Neural cell (in vitro differentiated cells): ENCODE data around the gene MUC3A.
"Not testable (repeated sequence)": the region's sequence is repeated elsewhere in the genome, so short reads cannot be mapped to it uniquely, and the experiment has no call there.

Experiments
- EP300 ChIP-seq: fragments of 450-650 bp; conservative IDR thresholded peaks from 2 replicates; pipeline ENCODE4 v1.6.1; 2014; ENCODE audit warnings: antibody characterized with exemption, mild to moderate bottlenecking, moderate library complexity; ENCODE audit not compliant: poor library complexity, severe bottlenecking
- EZH2 ChIP-seq: fragments of 200-600, 300-800 bp; shearing (Covaris generic), sonication (generic); IDR thresholded peaks from 2 replicates; pipeline ENCODE4 v1.6.1; 2014; ENCODE audit warnings: antibody characterized with exemption, low read length, borderline replicate concordance, mild to moderate bottlenecking; ENCODE audit not compliant: insufficient read depth, poor library complexity, severe bottlenecking
- MXI1 ChIP-seq: fragments of 450-650 bp; conservative IDR thresholded peaks from 2 replicates; pipeline ENCODE4 v1.6.1; 2014; ENCODE audit warnings: antibody characterized with exemption, mild to moderate bottlenecking; ENCODE audit not compliant: poor library complexity, severe bottlenecking
- POLR2AphosphoS5 ChIP-seq: IDR thresholded peaks from 2 replicates; pipeline ENCODE4 v1.6.1; 2012
- RAD21 ChIP-seq: fragments of 450-650 bp; conservative IDR thresholded peaks from 2 replicates; pipeline ENCODE4 v1.6.1; 2014; ENCODE audit warnings: antibody characterized with exemption, mild to moderate bottlenecking, moderate library complexity
- SMC3 ChIP-seq: fragments of 450-650 bp; conservative IDR thresholded peaks from 2 replicates; pipeline ENCODE4 v1.6.1; 2014; ENCODE audit warnings: antibody characterized with exemption, mild to moderate bottlenecking, moderate library complexity; ENCODE audit not compliant: poor library complexity
- TF ChIP-seq, protein P1 (sequence below): IDR thresholded peaks from 2 replicates; pipeline ENCODE4 v1.6.1; 2012; ENCODE audit warnings: borderline replicate concordance
- TF ChIP-seq, protein P2 (sequence below): fragments of 450-650 bp; IDR thresholded peaks from 2 replicates; pipeline ENCODE4 v1.5.1; 2014; ENCODE audit warnings: antibody characterized with exemption, mild to moderate bottlenecking, moderate library complexity; ENCODE audit not compliant: poor library complexity, severe bottlenecking

DNA sequence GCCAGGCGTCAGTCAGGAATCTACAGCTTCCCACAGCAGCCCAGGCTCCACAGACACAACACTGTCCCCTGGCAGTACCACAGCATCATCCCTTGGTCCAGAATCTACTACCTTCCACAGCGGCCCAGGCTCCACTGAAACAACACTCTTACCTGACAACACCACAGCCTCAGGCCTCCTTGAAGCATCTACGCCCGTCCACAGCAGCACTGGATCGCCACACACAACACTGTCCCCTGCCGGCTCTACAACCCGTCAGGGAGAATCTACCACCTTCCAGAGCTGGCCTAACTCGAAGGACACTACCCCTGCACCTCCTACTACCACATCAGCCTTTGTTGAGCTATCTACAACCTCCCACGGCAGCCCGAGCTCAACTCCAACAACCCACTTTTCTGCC, 50.7 kb downstream of the MUC3A start:
- TF ChIP-seq SMC3, POLR2AphosphoS5, MXI1, EZH2, RAD21, EP300: not testable (repeated sequence)
- TF ChIP-seq, protein P1, sequence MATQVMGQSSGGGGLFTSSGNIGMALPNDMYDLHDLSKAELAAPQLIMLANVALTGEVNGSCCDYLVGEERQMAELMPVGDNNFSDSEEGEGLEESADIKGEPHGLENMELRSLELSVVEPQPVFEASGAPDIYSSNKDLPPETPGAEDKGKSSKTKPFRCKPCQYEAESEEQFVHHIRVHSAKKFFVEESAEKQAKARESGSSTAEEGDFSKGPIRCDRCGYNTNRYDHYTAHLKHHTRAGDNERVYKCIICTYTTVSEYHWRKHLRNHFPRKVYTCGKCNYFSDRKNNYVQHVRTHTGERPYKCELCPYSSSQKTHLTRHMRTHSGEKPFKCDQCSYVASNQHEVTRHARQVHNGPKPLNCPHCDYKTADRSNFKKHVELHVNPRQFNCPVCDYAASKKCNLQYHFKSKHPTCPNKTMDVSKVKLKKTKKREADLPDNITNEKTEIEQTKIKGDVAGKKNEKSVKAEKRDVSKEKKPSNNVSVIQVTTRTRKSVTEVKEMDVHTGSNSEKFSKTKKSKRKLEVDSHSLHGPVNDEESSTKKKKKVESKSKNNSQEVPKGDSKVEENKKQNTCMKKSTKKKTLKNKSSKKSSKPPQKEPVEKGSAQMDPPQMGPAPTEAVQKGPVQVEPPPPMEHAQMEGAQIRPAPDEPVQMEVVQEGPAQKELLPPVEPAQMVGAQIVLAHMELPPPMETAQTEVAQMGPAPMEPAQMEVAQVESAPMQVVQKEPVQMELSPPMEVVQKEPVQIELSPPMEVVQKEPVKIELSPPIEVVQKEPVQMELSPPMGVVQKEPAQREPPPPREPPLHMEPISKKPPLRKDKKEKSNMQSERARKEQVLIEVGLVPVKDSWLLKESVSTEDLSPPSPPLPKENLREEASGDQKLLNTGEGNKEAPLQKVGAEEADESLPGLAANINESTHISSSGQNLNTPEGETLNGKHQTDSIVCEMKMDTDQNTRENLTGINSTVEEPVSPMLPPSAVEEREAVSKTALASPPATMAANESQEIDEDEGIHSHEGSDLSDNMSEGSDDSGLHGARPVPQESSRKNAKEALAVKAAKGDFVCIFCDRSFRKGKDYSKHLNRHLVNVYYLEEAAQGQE = not testable (repeated sequence)
- TF ChIP-seq, protein P2, sequence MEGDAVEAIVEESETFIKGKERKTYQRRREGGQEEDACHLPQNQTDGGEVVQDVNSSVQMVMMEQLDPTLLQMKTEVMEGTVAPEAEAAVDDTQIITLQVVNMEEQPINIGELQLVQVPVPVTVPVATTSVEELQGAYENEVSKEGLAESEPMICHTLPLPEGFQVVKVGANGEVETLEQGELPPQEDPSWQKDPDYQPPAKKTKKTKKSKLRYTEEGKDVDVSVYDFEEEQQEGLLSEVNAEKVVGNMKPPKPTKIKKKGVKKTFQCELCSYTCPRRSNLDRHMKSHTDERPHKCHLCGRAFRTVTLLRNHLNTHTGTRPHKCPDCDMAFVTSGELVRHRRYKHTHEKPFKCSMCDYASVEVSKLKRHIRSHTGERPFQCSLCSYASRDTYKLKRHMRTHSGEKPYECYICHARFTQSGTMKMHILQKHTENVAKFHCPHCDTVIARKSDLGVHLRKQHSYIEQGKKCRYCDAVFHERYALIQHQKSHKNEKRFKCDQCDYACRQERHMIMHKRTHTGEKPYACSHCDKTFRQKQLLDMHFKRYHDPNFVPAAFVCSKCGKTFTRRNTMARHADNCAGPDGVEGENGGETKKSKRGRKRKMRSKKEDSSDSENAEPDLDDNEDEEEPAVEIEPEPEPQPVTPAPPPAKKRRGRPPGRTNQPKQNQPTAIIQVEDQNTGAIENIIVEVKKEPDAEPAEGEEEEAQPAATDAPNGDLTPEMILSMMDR = not testable (repeated sequence)
